AG09319 (cell line): ENCODE data around the gene CIAO3.

Source experiments
- DNase-seq: peaks from one replicate; pipeline ENCODE4 v3.0.0-alpha.2; 2010; ENCODE audit warnings: low read depth; ENCODE audit errors: extremely low read depth
- TF ChIP-seq, protein P1 (sequence below): IDR thresholded peaks from 2 replicates; pipeline ENCODE4 v1.5.1; 2011; ENCODE audit warnings: low read depth, mild to moderate bottlenecking, inconsistent platforms, low read length, moderate library complexity

Gene CIAO3

DNA sequence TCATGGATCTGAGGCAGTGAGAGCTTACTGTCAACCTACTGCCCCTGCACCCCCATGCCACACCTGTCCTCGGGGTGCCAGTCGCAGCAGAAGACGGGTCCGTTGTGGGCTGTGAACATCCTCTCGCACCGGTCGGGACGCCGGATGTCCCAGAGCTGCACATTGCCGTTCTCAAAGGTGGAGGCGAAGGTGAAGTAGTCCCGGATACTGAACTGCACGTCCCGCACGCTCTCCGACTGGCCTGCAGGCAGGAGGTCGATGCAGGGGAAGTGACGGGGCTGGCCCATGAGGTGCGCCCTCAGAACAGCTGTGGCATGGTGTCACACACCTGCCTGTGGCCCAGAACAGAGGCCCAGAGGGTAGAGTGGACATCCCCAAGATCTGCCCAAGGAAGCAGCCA, 53.3 kb downstream of the CIAO3 start:
- no peak for DNase-seq
- TF ChIP-seq, protein P1, sequence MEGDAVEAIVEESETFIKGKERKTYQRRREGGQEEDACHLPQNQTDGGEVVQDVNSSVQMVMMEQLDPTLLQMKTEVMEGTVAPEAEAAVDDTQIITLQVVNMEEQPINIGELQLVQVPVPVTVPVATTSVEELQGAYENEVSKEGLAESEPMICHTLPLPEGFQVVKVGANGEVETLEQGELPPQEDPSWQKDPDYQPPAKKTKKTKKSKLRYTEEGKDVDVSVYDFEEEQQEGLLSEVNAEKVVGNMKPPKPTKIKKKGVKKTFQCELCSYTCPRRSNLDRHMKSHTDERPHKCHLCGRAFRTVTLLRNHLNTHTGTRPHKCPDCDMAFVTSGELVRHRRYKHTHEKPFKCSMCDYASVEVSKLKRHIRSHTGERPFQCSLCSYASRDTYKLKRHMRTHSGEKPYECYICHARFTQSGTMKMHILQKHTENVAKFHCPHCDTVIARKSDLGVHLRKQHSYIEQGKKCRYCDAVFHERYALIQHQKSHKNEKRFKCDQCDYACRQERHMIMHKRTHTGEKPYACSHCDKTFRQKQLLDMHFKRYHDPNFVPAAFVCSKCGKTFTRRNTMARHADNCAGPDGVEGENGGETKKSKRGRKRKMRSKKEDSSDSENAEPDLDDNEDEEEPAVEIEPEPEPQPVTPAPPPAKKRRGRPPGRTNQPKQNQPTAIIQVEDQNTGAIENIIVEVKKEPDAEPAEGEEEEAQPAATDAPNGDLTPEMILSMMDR: no peak

DNA sequence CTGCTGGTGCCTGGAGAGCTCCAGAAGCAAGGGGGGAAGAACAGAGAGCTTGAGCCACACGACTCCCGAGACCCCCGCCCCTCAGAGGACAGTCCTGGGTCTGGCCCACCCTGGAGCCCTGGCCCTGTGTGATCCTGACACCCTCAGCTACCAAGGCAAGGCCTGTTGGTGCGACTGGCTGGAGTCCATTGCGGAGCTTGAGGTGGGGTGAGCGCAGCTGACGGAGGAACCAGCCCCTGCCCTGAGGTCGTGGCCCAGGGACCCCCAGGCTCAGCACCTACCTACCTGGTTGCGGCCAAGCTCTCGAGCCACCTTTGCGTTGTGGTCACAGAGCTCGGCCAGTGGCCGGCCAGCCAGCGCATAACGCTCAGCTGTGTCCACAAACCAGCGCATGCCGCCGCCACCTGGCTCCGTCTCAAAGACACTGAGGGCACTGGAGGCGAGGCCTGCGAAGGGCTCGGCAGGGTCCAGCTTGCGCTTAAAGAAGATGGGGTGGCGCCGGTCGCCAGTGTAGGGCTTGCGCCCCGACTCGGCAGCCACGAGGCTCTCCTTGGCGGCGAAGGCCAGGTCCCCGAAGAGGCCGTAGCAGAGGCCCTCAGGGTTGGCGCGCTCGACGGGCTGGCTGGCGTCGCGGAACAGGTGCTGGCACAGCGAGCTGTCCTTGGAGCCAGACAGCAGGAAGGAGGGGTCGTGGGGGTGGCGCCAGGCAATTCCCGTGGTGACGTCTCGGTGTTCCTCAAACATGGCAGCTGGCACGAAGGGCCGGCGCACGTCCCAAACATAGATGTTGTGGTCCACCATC, 54.1 kb downstream of the CIAO3 start:
- TF ChIP-seq, protein P1: no peak
- DNase-seq: no peak

DNA sequence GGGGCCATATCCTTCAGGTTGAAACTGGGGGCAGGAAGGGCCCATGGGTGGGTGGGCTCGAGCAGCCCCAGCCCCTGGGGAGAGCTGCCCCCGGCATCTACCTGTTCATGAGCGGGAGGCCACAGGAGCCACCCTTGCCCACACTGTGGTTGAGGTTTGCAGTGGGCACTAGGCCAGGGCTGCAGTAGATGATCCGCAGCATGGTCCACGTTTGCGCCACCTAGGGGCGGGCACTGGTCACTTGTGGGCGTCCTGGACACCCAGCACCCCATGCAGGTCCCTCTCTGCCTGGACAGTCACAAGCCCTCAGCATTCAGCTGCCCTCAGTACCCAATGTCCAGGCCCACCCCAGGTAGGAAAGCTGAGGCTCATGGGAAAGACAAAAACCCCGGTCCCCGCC, 54.8 kb downstream of the CIAO3 start:
- no peak for DNase-seq
- TF ChIP-seq, protein P1: peak; percentile 35

DNA sequence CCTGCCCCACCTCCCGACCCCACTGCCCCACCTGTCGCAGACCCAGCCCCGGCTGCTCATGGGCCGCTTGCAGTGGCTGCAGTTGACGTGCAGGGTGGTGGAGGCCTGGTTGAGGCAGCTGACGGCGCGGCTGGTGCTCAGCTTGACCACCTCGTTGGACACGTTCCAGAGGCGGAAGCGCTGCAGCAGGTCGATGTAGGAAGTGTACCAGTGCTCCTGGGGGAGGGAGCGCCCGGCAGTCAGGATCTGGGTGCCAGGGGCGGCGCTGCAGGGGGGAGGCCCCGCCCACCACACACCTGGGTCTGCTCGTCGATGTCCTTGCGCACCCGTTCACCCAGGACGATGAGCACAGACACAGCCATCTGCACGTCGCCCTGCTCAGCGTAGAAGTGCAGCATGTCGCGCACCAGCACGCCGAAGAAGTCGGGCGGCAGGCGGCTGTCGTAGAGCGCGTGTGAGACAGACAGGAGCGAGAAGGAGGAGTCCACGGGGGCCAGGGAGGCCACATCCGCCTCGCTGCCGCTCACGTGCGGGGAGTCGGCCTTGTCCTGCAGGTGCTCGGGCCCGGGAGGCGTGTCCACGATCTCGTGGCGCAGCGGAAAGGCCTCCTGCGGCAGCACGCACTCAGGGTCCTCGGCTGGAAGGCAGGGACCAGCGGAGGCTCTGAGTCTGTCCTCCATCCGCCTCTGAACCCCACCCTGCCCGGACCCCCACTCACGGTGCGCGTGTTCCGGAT, 55.7 kb downstream of the CIAO3 start:
- DNase-seq: no peak
- TF ChIP-seq, protein P1: no peak

DNA sequence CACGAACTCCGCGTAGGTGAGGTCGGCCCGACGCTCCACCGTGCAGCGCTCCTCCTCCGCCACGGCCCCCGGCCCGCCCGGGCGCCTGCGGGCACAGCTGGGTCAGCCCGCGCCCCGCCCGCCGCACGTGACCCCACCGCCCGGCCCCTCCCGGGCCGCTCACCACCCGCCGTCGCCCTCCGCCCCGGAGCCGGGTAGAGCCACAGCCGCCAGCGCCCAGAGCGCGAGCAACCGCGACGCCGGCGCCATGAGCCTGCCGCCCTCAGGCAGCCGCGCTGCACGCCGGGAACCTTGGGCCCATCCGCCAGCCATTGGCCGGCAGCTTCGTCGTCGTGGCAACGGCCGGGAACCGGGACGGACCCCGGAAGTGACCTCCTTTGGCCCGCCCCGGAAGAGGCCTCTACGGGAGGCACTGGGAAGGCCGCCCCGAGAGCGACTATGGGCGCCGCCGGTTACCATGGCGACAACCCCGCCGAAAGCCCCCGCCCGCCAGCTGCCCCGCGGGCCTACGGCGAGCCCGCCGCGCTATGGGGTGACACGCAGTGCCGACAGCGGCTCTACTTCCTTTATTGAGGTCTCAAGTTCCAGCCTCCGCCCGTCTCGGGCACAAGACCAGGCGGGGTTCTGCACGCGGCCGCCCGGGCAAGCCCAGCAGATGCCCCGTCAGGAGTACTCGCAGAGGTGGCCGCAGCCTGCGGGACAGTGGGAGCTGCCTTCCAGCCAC, 56.6 kb downstream of the CIAO3 start, which contains the start of gene JMJD8:
JMJD8 (minus strand) TSS at position 264 of the 724 bp plus-strand sequence; CDS start at position 249, 15 bp downstream.
- TF ChIP-seq, protein P1: no peak
- DNase-seq: peak; percentile 84

DNA sequence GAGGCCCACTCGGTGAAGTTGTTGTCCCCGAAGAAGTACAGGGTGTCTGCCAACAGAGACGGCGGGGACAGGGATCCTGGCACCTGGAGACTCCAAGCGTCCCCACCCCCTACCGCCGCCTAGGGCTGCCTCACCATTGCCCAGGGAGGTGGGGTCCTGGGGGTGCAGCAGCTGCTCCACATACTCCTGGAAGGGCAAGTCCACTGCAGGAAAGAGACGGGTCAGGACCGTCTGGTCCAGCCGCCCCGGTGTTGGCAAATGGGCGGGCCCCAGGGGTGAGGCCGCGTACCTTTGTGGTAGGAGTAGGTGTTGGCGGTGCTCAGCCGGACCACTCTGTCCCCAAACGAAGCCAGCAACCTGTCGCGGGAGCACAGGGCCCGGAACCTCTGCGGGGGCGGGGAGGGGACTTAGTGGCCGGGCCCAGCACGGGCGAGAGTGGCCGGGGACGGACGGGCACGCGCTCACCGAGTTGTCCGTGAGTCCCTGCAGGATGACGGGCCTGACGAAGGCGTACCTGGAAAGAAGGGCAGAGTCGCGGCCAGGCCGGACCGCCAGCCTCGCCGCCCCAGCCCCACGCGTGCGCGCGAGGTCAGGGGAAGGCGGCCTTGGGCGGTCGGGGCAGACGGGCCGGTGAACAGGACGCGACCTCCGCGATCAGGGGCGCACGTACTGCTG, 57.3 kb downstream of the CIAO3 start:
- DNase-seq: no peak
- TF ChIP-seq, protein P1: no peak
